ENCODE data around the gene TMEM158.

TMEM158 gene

GRCh38 chr3:45224824-45225464 lies 1.1 kb downstream of the TMEM158 start:
- no peaks in the 10 kb centered on the region for H3K9me3 ChIP-seq (ENCODE audit: low read length)
- no peaks in the 10 kb centered on the region for H3K27me3 ChIP-seq (ENCODE audit: insufficient read depth, low read length)
- peak overlapping the region; percentile 68 for H3K4me3 ChIP-seq (ENCODE audit: low read length)
- H3K4me1 ChIP-seq (ENCODE audit: insufficient read depth, low read length): peaks cover 24% of the 10 kb centered on the region
- no peaks in the 10 kb centered on the region for H3K36me3 ChIP-seq (ENCODE audit: insufficient read depth, low read length)
- peak overlapping the region; percentile 80 for H2AFZ ChIP-seq (ENCODE audit: low read depth, low read length)

GRCh38 chr3:45223889-45224727 lies 2.0 kb downstream of the TMEM158 start:
- no peaks in the 10 kb centered on the region for H3K36me3 ChIP-seq (ENCODE audit: insufficient read depth, low read length)
- H3K9me3 ChIP-seq (ENCODE audit: low read length): no peaks in the 10 kb centered on the region
- H3K4me3 ChIP-seq (ENCODE audit: low read length): peak overlapping the region; percentile 68
- H3K27me3 ChIP-seq (ENCODE audit: insufficient read depth, low read length): no peaks in the 10 kb centered on the region
- H2AFZ ChIP-seq (ENCODE audit: low read depth, low read length): no peak overlapping the region
- peaks cover 24% of the 10 kb centered on the region for H3K4me1 ChIP-seq (ENCODE audit: insufficient read depth, low read length)

GRCh38 chr3:45219694-45220093 lies 6.4 kb downstream of the TMEM158 start:
- no peak overlapping the region for H2AFZ ChIP-seq (ENCODE audit: low read depth, low read length)
- no peaks in the 10 kb centered on the region for H3K36me3 ChIP-seq (ENCODE audit: insufficient read depth, low read length)
- H3K4me3 ChIP-seq (ENCODE audit: low read length): no peak overlapping the region
- peaks cover 17% of the 10 kb centered on the region for H3K4me1 ChIP-seq (ENCODE audit: insufficient read depth, low read length)
- H3K9me3 ChIP-seq (ENCODE audit: low read length): no peaks in the 10 kb centered on the region
- H3K27me3 ChIP-seq (ENCODE audit: insufficient read depth, low read length): no peaks in the 10 kb centered on the region

- Histone ChIP-seq H3K4me1 (ENCODE audit: insufficient read depth, low read length) (peaks cover 11% of the 10 kb centered on the region), H3K36me3 (ENCODE audit: insufficient read depth, low read length) (no peaks in the 10 kb centered on the region), H3K27me3 (ENCODE audit: insufficient read depth, low read length) (no peaks in the 10 kb centered on the region), H3K9me3 (ENCODE audit: low read length) (no peaks in the 10 kb centered on the region), H2AFZ (ENCODE audit: low read depth, low read length) (no peak overlapping the region), H3K4me3 (ENCODE audit: low read length) (no peak overlapping the region)
Observed at GRCh38 chr3:45218578-45219390, 7.3 kb downstream of the TMEM158 start.

- H3K4me3 ChIP-seq (ENCODE audit: low read length): no peak overlapping the region
- H3K9me3 ChIP-seq (ENCODE audit: low read length): no peaks in the 10 kb centered on the region
- no peaks in the 10 kb centered on the region for H3K27me3 ChIP-seq (ENCODE audit: insufficient read depth, low read length)
- peaks cover 3% of the 10 kb centered on the region for H3K4me1 ChIP-seq (ENCODE audit: insufficient read depth, low read length)
- no peak overlapping the region for H2AFZ ChIP-seq (ENCODE audit: low read depth, low read length)
- no peaks in the 10 kb centered on the region for H3K36me3 ChIP-seq (ENCODE audit: insufficient read depth, low read length)
Observed at GRCh38 chr3:45216021-45216609, 10.0 kb downstream of the TMEM158 start.

- no peaks in the 10 kb centered on the region for H3K36me3 ChIP-seq (ENCODE audit: insufficient read depth, low read length)
- no peak overlapping the region for H2AFZ ChIP-seq (ENCODE audit: low read depth, low read length)
- no peaks in the 10 kb centered on the region for H3K27me3 ChIP-seq (ENCODE audit: insufficient read depth, low read length)
- no peak overlapping the region for H3K4me3 ChIP-seq (ENCODE audit: low read length)
- peaks cover 3% of the 10 kb centered on the region for H3K4me1 ChIP-seq (ENCODE audit: insufficient read depth, low read length)
- no peaks in the 10 kb centered on the region for H3K9me3 ChIP-seq (ENCODE audit: low read length)
Observed at GRCh38 chr3:45215466-45215865, 10.6 kb downstream of the TMEM158 start.

GRCh38 chr3:45214061-45214680 lies 11.9 kb downstream of the TMEM158 start:
- no peaks in the 10 kb centered on the region for H3K9me3 ChIP-seq (ENCODE audit: low read length)
- no peak overlapping the region for H2AFZ ChIP-seq (ENCODE audit: low read depth, low read length)
- no peak overlapping the region for H3K4me3 ChIP-seq (ENCODE audit: low read length)
- peaks cover 3% of the 10 kb centered on the region for H3K4me1 ChIP-seq (ENCODE audit: insufficient read depth, low read length)
- no peaks in the 10 kb centered on the region for H3K27me3 ChIP-seq (ENCODE audit: insufficient read depth, low read length)
- no peaks in the 10 kb centered on the region for H3K36me3 ChIP-seq (ENCODE audit: insufficient read depth, low read length)

- no peaks in the 10 kb centered on the region for H3K36me3 ChIP-seq (ENCODE audit: insufficient read depth, low read length)
- no peaks in the 10 kb centered on the region for H3K27me3 ChIP-seq (ENCODE audit: insufficient read depth, low read length)
- no peak overlapping the region for H2AFZ ChIP-seq (ENCODE audit: low read depth, low read length)
- no peak overlapping the region for H3K4me3 ChIP-seq (ENCODE audit: low read length)
- H3K9me3 ChIP-seq (ENCODE audit: low read length): no peaks in the 10 kb centered on the region
- no peaks in the 10 kb centered on the region for H3K4me1 ChIP-seq (ENCODE audit: insufficient read depth, low read length)
Observed at GRCh38 chr3:45212095-45212468, 14.0 kb downstream of the TMEM158 start.

- Histone ChIP-seq H3K36me3 (ENCODE audit: insufficient read depth, low read length) (no peaks in the 10 kb centered on the region), H2AFZ (ENCODE audit: low read depth, low read length) (no peak overlapping the region), H3K9me3 (ENCODE audit: low read length) (no peaks in the 10 kb centered on the region), H3K4me3 (ENCODE audit: low read length) (no peak overlapping the region), H3K27me3 (ENCODE audit: insufficient read depth, low read length) (no peaks in the 10 kb centered on the region), H3K4me1 (ENCODE audit: insufficient read depth, low read length) (no peaks in the 10 kb centered on the region)
Observed at GRCh38 chr3:45211466-45212094, 14.5 kb downstream of the TMEM158 start.

GRCh38 chr3:45210308-45211041 lies 15.6 kb downstream of the TMEM158 start:
- H3K4me1 ChIP-seq (ENCODE audit: insufficient read depth, low read length): no peaks in the 10 kb centered on the region
- H3K4me3 ChIP-seq (ENCODE audit: low read length): no peak overlapping the region
- no peaks in the 10 kb centered on the region for H3K9me3 ChIP-seq (ENCODE audit: low read length)
- H2AFZ ChIP-seq (ENCODE audit: low read depth, low read length): no peak overlapping the region
- no peaks in the 10 kb centered on the region for H3K27me3 ChIP-seq (ENCODE audit: insufficient read depth, low read length)
- H3K36me3 ChIP-seq (ENCODE audit: insufficient read depth, low read length): no peaks in the 10 kb centered on the region

GRCh38 chr3:45209526-45209925 lies 16.6 kb downstream of the TMEM158 start:
- no peak overlapping the region for H2AFZ ChIP-seq (ENCODE audit: low read depth, low read length)
- no peaks in the 10 kb centered on the region for H3K4me1 ChIP-seq (ENCODE audit: insufficient read depth, low read length)
- no peaks in the 10 kb centered on the region for H3K27me3 ChIP-seq (ENCODE audit: insufficient read depth, low read length)
- H3K36me3 ChIP-seq (ENCODE audit: insufficient read depth, low read length): no peaks in the 10 kb centered on the region
- H3K4me3 ChIP-seq (ENCODE audit: low read length): no peak overlapping the region
- H3K9me3 ChIP-seq (ENCODE audit: low read length): no peaks in the 10 kb centered on the region

- H3K36me3 ChIP-seq (ENCODE audit: insufficient read depth, low read length): no peaks in the 10 kb centered on the region
- no peaks in the 10 kb centered on the region for H3K27me3 ChIP-seq (ENCODE audit: insufficient read depth, low read length)
- no peaks in the 10 kb centered on the region for H3K9me3 ChIP-seq (ENCODE audit: low read length)
- H3K4me1 ChIP-seq (ENCODE audit: insufficient read depth, low read length): no peaks in the 10 kb centered on the region
- no peak overlapping the region for H3K4me3 ChIP-seq (ENCODE audit: low read length)
- H2AFZ ChIP-seq (ENCODE audit: low read depth, low read length): no peak overlapping the region
Observed at GRCh38 chr3:45208586-45208985, 17.5 kb downstream of the TMEM158 start.
